B cell (primary cell): ENCODE data around the gene SIL1. TPM values are rescaled to one million over a fixed set of nuclear protein-coding genes. Genes with fewer than 3 reads are reported as not detected.

ENCODE experiments used
- ATAC-seq: fragments of 200-7000 bp; cut with Tn5 transposase; one replicate; pipeline ENCODE4 v1.10.0; 2021; ENCODE audit warnings: low read depth, mild to moderate bottlenecking, moderate number of reproducible peaks, moderate library complexity
- CTCF ChIA-PET: fragments of 350-600 bp; sonication (Branson Sonifier 250); formaldehyde crosslinking; loops from one replicate; lab custom pipeline; 2021; ENCODE audit warnings: antibody characterized with exemption, inconsistent platforms; lab: Charles Lee
- POLR2A ChIA-PET: fragments of 350-600 bp; sonication (Branson Sonifier 250); formaldehyde crosslinking; loops from one replicate; lab custom pipeline; 2021; ENCODE audit warnings: antibody characterized with exemption; lab: Charles Lee
- DNase-seq: peaks from one replicate; pipeline ENCODE4 v3.0.0; 2013
- H2AFZ ChIP-seq: 2 replicates; pipeline ENCODE4 v1.6.1; 2012; ENCODE audit warnings: mild to moderate bottlenecking, low read depth, low read length; ENCODE audit not compliant: insufficient read depth, poor library complexity, severe bottlenecking
- H3K27ac ChIP-seq, 2 donors: 1 replicate in 1 of 2; 2 replicates in 1 of 2; pipeline ENCODE4 v1.5.1; 2012 to 2013; ENCODE audit warnings: low read length in 2 of 2, mild to moderate bottlenecking in 2 of 2, moderate library complexity in 1 of 2
- H3K27me3 ChIP-seq, 4 experiments: fragments of 200-600 bp in 1 of 4; sonication (generic) in 1 of 4; replicated peaks in 1 of 4; 1 replicate in 2 of 4; 2 replicates in 2 of 4; pipeline versions ENCODE4 v1.6.1 to v1.7.0; 2013 to 2016; ENCODE audit warnings: low read length in 3 of 4, mild to moderate bottlenecking in 2 of 4, mixed read lengths in 1 of 4, moderate library complexity in 1 of 4; ENCODE audit not compliant: insufficient read depth in 4 of 4, control insufficient read depth in 3 of 4; ENCODE audit errors: control extremely low read depth in 1 of 4
- H3K36me3 ChIP-seq, 2 experiments: replicated peaks in 1 of 2; 1 replicate in 1 of 2; 2 replicates in 1 of 2; pipeline versions ENCODE4 v1.6.1 to v1.7.1; 2013; ENCODE audit warnings: low read length in 1 of 2; ENCODE audit not compliant: insufficient read depth in 2 of 2, control insufficient read depth in 1 of 2; ENCODE audit errors: control extremely low read depth in 1 of 2, extremely low read depth in 1 of 2
- H3K4me1 ChIP-seq, 2 donors: fragments of 200-600 bp in 1 of 2; sonication (generic) in 1 of 2; 1 replicate in 1 of 2; 2 replicates in 1 of 2; pipeline versions ENCODE4 v1.5.1 to v1.6.1; 2013 to 2017; ENCODE audit warnings: low read length in 2 of 2; ENCODE audit not compliant: control insufficient read depth in 2 of 2, insufficient read depth in 2 of 2
- H3K4me2 ChIP-seq: replicated peaks from 2 replicates; pipeline ENCODE3; 2012; ENCODE audit warnings: mild to moderate bottlenecking, low read depth, low read length; ENCODE audit not compliant: poor library complexity, severe bottlenecking
- H3K4me3 ChIP-seq, 5 experiments: fragments of 200-600 bp in 1 of 5; sonication (generic) in 1 of 5; 1 replicate in 3 of 5; 2 replicates in 2 of 5; pipeline versions ENCODE4 v1.5.1 to v1.7.0; 2011 to 2016; ENCODE audit warnings: low read length in 4 of 5, mild to moderate bottlenecking in 4 of 5, low read depth in 2 of 5, control low read depth in 1 of 5, moderate library complexity in 1 of 5; ENCODE audit not compliant: insufficient read depth in 1 of 5; ENCODE audit errors: control extremely low read depth in 1 of 5, extremely low read depth in 1 of 5
- H3K79me2 ChIP-seq: fragments of 200-600 bp; sonication (generic); one replicate; pipeline ENCODE4 v1.6.0; 2016; ENCODE audit warnings: low read length; ENCODE audit not compliant: control insufficient read depth, insufficient read depth
- H3K9ac ChIP-seq: fragments of 200-600 bp; sonication (generic); 2 replicates; pipeline ENCODE4 v1.6.1; 2017; ENCODE audit warnings: mild to moderate bottlenecking, low read length, moderate library complexity
- H3K9me3 ChIP-seq, 3 donors: one replicate each; pipeline versions ENCODE4 v1.6.1 to v1.7.1; 2013; ENCODE audit warnings: low read length in 2 of 3; ENCODE audit not compliant: control insufficient read depth in 2 of 3, insufficient read depth in 1 of 3; ENCODE audit errors: control extremely low read depth in 1 of 3
- H4K20me1 ChIP-seq: 2 replicates; pipeline ENCODE4 v1.6.0; 2012; ENCODE audit warnings: mild to moderate bottlenecking, low read length; ENCODE audit not compliant: insufficient read depth, control insufficient read depth, poor library complexity, severe bottlenecking
- H3K27ac Mint-ChIP-seq: one replicate; pipeline ENCODE4 v1.8.0; 2021; ENCODE audit warnings: mixed read lengths
- H3K27me3 Mint-ChIP-seq: one replicate; pipeline ENCODE4 v1.8.0; 2021; ENCODE audit warnings: mixed read lengths
- H3K4me1 Mint-ChIP-seq: one replicate; pipeline ENCODE4 v1.8.0; 2021; ENCODE audit warnings: mixed read lengths
- H3K4me3 Mint-ChIP-seq: one replicate; pipeline ENCODE4 v1.8.0; 2021; ENCODE audit warnings: mixed read lengths
- H3K9me3 Mint-ChIP-seq: one replicate; pipeline ENCODE4 v1.8.0; 2022; ENCODE audit warnings: mixed read lengths; ENCODE audit not compliant: insufficient read depth
- EZH2 ChIP-seq: IDR thresholded peaks from 2 replicates; pipeline ENCODE4 v1.6.1; 2012; ENCODE audit warnings: borderline replicate concordance, low read depth, mild to moderate bottlenecking, moderate library complexity, low read length; ENCODE audit not compliant: insufficient read depth, poor library complexity, severe bottlenecking
- WGBS: methylation state at CpG from one replicate; pipeline ENCODE4 v1.1.5; 2013; ENCODE audit warnings: missing lambda C conversion rate; ENCODE audit not compliant: insufficient coverage; 5-methylcytosine and 5-hydroxymethylcytosine counted together
- intact Hi-C: fragments of 100-400 bp; cut with micrococcal nuclease; formaldehyde crosslinking; loops from one replicate; pipeline ENCODE4 v1.10.0; 2022
- polyA plus RNA-seq: library from polyadenylated mRNA; depleted of rRNA; stranded (reverse); fragments of >200 nt; gene quantifications from 2 replicates; pipeline ENCODE4 v1.2.3, GENCODE V29; 2012
- total RNA-seq, 2 donors: library from RNA; stranded (reverse); fragments of 120-200 nt in 1 of 2; gene quantifications; 1 replicate in 1 of 2; 2 replicates in 1 of 2; pipeline versions ENCODE4 v1.2.3 to v1.2.4, GENCODE V29; 2013 to 2022
- TF ChIP-seq, protein P1 (sequence below): fragments of 200-600 bp; IDR thresholded peaks from one replicate; pipeline ENCODE4 v1.8.0; 2022; ENCODE audit warnings: antibody characterized with exemption, mild to moderate bottlenecking

The SIL1 gene
- total and polyA plus RNA-seq, 2 donors (not counting 1 experiment from before 2014, with no cell fraction given) = 16.9 to 19.8 TPM

DNA sequence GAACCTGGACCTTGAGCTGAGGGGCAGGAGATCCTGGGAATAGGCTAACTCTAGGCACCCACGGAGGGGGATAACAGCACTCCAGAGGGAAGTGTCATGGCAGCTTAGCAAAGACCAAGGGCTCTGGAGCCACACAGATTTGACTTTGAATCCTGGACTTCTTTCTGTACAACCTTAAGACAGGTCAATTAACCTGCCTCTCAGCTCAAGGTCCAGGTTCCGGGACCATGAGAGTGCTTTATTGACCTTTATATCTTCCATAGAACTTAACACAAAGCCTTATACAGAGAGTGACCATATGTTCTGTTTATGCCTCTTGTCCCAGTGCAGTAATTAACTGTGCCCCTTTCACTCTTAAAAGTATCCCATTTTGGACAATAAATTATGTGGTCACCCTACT lies 232.5 kb downstream of the SIL1 start:
- H3K27ac Mint-ChIP-seq = no peak overlapping the region
- no peak overlapping the region for H3K27ac ChIP-seq
- H3K27me3 ChIP-seq = no peaks in the 10 kb centered on the region
- H3K79me2 ChIP-seq = no peaks in the 10 kb centered on the region
- WGBS = 94% methylated on average over 1 of the region's 2 CpGs
- no peak for DNase-seq
- H3K4me2 ChIP-seq = no peak overlapping the region
- no peaks in the 10 kb centered on the region for H3K36me3 ChIP-seq
- ChIA-PET CTCF (no interaction called here), POLR2A (no interaction called here)
- no peak for ATAC-seq
- TF ChIP-seq, protein P1, sequence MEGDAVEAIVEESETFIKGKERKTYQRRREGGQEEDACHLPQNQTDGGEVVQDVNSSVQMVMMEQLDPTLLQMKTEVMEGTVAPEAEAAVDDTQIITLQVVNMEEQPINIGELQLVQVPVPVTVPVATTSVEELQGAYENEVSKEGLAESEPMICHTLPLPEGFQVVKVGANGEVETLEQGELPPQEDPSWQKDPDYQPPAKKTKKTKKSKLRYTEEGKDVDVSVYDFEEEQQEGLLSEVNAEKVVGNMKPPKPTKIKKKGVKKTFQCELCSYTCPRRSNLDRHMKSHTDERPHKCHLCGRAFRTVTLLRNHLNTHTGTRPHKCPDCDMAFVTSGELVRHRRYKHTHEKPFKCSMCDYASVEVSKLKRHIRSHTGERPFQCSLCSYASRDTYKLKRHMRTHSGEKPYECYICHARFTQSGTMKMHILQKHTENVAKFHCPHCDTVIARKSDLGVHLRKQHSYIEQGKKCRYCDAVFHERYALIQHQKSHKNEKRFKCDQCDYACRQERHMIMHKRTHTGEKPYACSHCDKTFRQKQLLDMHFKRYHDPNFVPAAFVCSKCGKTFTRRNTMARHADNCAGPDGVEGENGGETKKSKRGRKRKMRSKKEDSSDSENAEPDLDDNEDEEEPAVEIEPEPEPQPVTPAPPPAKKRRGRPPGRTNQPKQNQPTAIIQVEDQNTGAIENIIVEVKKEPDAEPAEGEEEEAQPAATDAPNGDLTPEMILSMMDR = no peak
- no peak for TF ChIP-seq EZH2
- intact Hi-C loops = no loop called here
- no peaks in the 10 kb centered on the region for H3K27me3 Mint-ChIP-seq
- H3K4me1 Mint-ChIP-seq = no peaks in the 10 kb centered on the region
- no peaks in the 10 kb centered on the region for H3K9me3 Mint-ChIP-seq
- no peaks in the 10 kb centered on the region for H3K4me1 ChIP-seq
- H3K4me3 Mint-ChIP-seq = no peak overlapping the region
- no peak overlapping the region for H2AFZ ChIP-seq
- H3K4me3 ChIP-seq = no peak overlapping the region
- H3K9ac ChIP-seq = no peak overlapping the region
- no peaks in the 10 kb centered on the region for H4K20me1 ChIP-seq
- no peaks in the 10 kb centered on the region for H3K9me3 ChIP-seq

DNA sequence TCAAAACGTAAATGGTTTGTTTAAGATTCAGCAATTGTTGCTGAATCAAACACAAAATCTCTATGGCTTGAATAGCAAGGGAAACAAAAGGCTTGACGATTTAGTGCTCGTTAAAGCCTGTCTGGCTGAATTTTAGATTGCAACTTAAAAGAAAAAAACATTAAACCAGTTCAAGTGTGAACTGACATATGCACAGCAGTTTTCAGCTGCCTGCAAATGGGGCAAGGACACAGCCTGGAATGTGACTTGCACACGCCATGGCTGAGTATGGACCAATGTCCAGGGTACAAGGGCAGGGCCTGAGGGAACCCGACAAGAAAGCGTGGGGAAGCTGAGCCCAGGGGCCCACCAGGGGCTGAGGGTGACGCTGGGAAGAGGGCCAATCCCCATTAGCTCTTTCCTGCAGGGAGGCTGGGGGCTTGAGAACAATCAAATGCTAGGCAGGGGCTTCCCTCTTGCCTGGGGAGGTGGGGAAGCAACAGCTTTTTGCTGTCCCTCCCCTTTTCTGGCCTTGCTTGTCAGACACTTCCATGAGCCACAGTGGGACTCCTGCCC lies 233.4 kb downstream of the SIL1 start:
- H3K9me3 Mint-ChIP-seq = no peaks in the 10 kb centered on the region
- H3K9me3 ChIP-seq = no peaks in the 10 kb centered on the region
- no peak overlapping the region for H3K4me3 Mint-ChIP-seq
- POLR2A ChIA-PET = no interaction called here
- H3K4me1 ChIP-seq = no peaks in the 10 kb centered on the region
- intact Hi-C loops = no loop called here
- no peaks in the 10 kb centered on the region for H3K27me3 ChIP-seq
- H2AFZ ChIP-seq = no peak overlapping the region
- ATAC-seq (no peak), DNase-seq (no peak)
- TF ChIP-seq EZH2 = no peak
- TF ChIP-seq, protein P1 = no peak
- no peak overlapping the region for H3K4me2 ChIP-seq
- H3K4me1 Mint-ChIP-seq = no peaks in the 10 kb centered on the region
- 90% methylated on average over 6 of the region's 7 CpGs for WGBS
- no peaks in the 10 kb centered on the region for H3K79me2 ChIP-seq
- CTCF ChIA-PET = no interaction called here
- H3K9ac ChIP-seq = no peak overlapping the region
- no peak overlapping the region for H3K27ac Mint-ChIP-seq
- H3K27ac ChIP-seq = no peak overlapping the region
- no peaks in the 10 kb centered on the region for H4K20me1 ChIP-seq
- H3K36me3 ChIP-seq = no peaks in the 10 kb centered on the region
- no peak overlapping the region for H3K4me3 ChIP-seq
- H3K27me3 Mint-ChIP-seq = no peaks in the 10 kb centered on the region
